H1 (cell line): ENCODE measurements around the gene SMAD6.

ENCODE experiments used
- ATF2 ChIP-seq: IDR thresholded peaks from 2 replicates; pipeline ENCODE4 v1.6.1; 2012; ENCODE audit warnings: low read length, inconsistent platforms
- CREB1 ChIP-seq: IDR thresholded peaks from 2 replicates; pipeline ENCODE4 v1.6.1; 2012; ENCODE audit warnings: inconsistent platforms
- CTCF ChIP-seq, 3 experiments: IDR thresholded peaks; 1 replicate in 2 of 3; 2 replicates in 1 of 3; pipeline versions ENCODE4 v1.5.1 to v1.6.1; 2011; ENCODE audit warnings: low read length in 3 of 3, mild to moderate bottlenecking in 3 of 3, inconsistent platforms in 2 of 3, low read depth in 1 of 3, moderate library complexity in 1 of 3; ENCODE audit not compliant: insufficient read depth in 1 of 3; ENCODE audit errors: control extremely low read depth in 1 of 3
- EP300 ChIP-seq, 2 experiments: IDR thresholded peaks; 1 replicate in 1 of 2; 2 replicates in 1 of 2; pipeline ENCODE4 v1.6.1; 2011 to 2012; ENCODE audit warnings: low read depth in 2 of 2, low read length in 2 of 2, mild to moderate bottlenecking in 2 of 2, borderline replicate concordance in 1 of 2, inconsistent platforms in 1 of 2, moderate library complexity in 1 of 2
- EZH2 ChIP-seq: fragments of 200-600 bp; sonication (generic); IDR thresholded peaks from 2 replicates; pipeline ENCODE4 v1.7.1; 2012; ENCODE audit warnings: low read depth, mild to moderate bottlenecking, moderate library complexity, low read length, inconsistent platforms; ENCODE audit not compliant: severe bottlenecking
- GABPA ChIP-seq: IDR thresholded peaks from 2 replicates; pipeline ENCODE4 v1.6.1; 2011; ENCODE audit warnings: mild to moderate bottlenecking, low read length, moderate library complexity, borderline replicate concordance; ENCODE audit not compliant: insufficient read depth
- POLR2A ChIP-seq, 2 experiments: IDR thresholded peaks; 1 replicate in 1 of 2; 2 replicates in 1 of 2; pipeline ENCODE4 v1.6.1; 2011; ENCODE audit warnings: low read depth in 2 of 2, low read length in 2 of 2, mild to moderate bottlenecking in 2 of 2; ENCODE audit errors: control extremely low read depth in 1 of 2
- RNF2 ChIP-seq: fragments of 200-900, 300-1000 bp; sonication (generic); IDR thresholded peaks from 2 replicates; pipeline ENCODE4 v1.7.1; 2016; ENCODE audit warnings: borderline replicate concordance, low read depth, mild to moderate bottlenecking, antibody characterized with exemption, low read length; ENCODE audit not compliant: poor library complexity, severe bottlenecking; ENCODE audit errors: missing control alignments
- SP4 ChIP-seq: IDR thresholded peaks from 2 replicates; pipeline ENCODE4 v1.6.1; 2012; ENCODE audit warnings: low read length, inconsistent platforms
- USF2 ChIP-seq: IDR thresholded peaks from 2 replicates; pipeline ENCODE4 v1.6.1; 2011; ENCODE audit warnings: low read length, improper control_type of control experiment

- TF ChIP-seq USF2 (no peak), CTCF (IDR thresholded peaks at IDR 0.05; ENCODE audit: control extremely low read depth in 1 of 3, insufficient read depth in 1 of 3, low read depth in 1 of 3, low read length in 3 of 3) (peak; percentile 94 to 97 (median 96)), GABPA (0 out of 2 replicates have a peak, but pooled peaks have one; percentile 18), EZH2 (no peak), CREB1 (no peak), POLR2A (IDR thresholded peaks at IDR 0.05; ENCODE audit: control extremely low read depth in 1 of 2, low read depth in 2 of 2, low read length in 2 of 2) (no peak), ATF2 (no peak), RNF2 (no peak), EP300 (IDR thresholded peaks at IDR 0.05; ENCODE audit: borderline replicate concordance in 1 of 2, low read depth in 2 of 2, low read length in 2 of 2) (no peak), SP4 (no peak)
Observed at GRCh38 chr15:66698318-66698961, 3.6 kb upstream of the SMAD6 start.
